ENCODE data around the gene ZNF839. TPM values are rescaled to one million over a fixed set of nuclear protein-coding genes. Genes with fewer than 3 reads are reported as not detected.
A peak's percentile ranks its signal among the peaks of the same experiment; 100 is the strongest.

Gene ZNF839
- total RNA-seq, 1 donor from 2014 or later: 8.2 TPM

DNA sequence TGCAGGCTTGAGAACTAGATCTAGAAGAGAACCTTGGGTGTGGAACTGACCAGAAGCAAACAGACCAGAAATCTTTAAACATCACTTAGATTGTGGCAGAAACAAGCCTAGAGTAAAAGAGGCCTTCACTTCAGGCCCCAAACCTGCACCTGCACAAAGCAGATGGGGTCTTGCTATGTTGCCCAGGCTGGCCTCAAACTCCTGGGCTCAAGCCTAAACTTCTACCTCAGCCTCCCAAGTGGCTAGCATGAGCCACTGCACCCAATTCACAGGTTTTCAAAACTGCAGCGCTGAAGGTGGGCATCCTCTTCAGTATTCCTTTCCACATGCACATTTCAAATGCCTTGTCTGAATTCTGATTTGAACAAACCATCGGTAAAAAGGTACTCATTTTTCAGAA is 34.4 kb upstream of the ZNF839 start:
- peaks cover 8% of the 10 kb centered on the region for H3K4me1 Mint-ChIP-seq (ENCODE audit: low read depth)
- H3K27ac Mint-ChIP-seq (ENCODE audit: unreplicated experiment): no peak overlapping the region
- no peaks in the 10 kb centered on the region for H3K9me3 Mint-ChIP-seq (ENCODE audit: low read depth)
- no peak overlapping the region for H3K4me3 Mint-ChIP-seq (ENCODE audit: unreplicated experiment)
- DNase-seq (ENCODE audit: low spot score): no peak
- no peaks in the 10 kb centered on the region for H3K36me3 Mint-ChIP-seq (ENCODE audit: low read depth)
- TF ChIP-seq, protein P1, sequence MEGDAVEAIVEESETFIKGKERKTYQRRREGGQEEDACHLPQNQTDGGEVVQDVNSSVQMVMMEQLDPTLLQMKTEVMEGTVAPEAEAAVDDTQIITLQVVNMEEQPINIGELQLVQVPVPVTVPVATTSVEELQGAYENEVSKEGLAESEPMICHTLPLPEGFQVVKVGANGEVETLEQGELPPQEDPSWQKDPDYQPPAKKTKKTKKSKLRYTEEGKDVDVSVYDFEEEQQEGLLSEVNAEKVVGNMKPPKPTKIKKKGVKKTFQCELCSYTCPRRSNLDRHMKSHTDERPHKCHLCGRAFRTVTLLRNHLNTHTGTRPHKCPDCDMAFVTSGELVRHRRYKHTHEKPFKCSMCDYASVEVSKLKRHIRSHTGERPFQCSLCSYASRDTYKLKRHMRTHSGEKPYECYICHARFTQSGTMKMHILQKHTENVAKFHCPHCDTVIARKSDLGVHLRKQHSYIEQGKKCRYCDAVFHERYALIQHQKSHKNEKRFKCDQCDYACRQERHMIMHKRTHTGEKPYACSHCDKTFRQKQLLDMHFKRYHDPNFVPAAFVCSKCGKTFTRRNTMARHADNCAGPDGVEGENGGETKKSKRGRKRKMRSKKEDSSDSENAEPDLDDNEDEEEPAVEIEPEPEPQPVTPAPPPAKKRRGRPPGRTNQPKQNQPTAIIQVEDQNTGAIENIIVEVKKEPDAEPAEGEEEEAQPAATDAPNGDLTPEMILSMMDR (IDR thresholded peaks at IDR 0.05): no peak
- H3K27me3 Mint-ChIP-seq (ENCODE audit: low read depth): no peaks in the 10 kb centered on the region

DNA sequence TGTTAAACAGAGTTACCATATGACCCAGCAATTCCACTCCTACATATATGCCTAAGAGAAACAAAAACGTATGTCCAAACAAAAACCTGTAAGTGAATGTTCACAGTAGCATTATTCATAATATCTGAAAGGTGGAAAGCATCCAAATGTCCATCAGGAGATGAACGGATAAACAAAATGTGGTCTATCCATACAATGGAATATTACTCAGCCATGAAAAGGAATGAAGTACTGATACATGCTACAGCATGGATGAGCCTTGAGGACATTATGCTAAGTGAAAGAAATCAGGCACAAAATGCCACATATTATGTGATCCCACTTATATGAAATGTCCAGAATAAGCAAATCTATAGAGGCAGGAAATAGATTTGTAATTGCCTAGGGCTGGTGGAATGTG is 31.4 kb upstream of the ZNF839 start:
- Mint-ChIP-seq H3K9me3 (ENCODE audit: low read depth) (no peaks in the 10 kb centered on the region), H3K36me3 (ENCODE audit: low read depth) (no peaks in the 10 kb centered on the region), H3K27ac (ENCODE audit: unreplicated experiment) (no peak overlapping the region), H3K4me3 (ENCODE audit: unreplicated experiment) (no peak overlapping the region), H3K4me1 (ENCODE audit: low read depth) (no peaks in the 10 kb centered on the region), H3K27me3 (ENCODE audit: low read depth) (no peaks in the 10 kb centered on the region)
- TF ChIP-seq, protein P1 (IDR thresholded peaks at IDR 0.05): no peak
- DNase-seq (ENCODE audit: low spot score): no peak

DNA sequence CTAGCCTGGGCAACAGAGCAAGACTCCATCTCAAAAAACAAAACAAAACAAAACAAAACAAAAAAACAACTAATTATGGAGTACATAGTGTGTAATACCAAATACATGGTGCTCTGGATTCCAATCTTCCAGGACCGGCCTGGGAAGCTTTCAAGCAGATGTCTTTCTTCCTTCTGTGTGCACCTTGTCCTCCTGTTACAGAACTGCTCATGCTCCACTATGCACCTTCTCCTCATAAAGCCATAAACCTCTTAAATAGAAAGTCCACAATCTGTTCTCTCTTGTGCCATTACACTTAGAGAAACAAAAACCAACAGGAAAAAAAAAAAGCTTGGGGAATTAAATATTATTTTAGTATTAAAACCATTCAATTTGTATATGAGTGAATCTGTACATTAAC is 27.1 kb upstream of the ZNF839 start:
- no peaks in the 10 kb centered on the region for H3K27me3 Mint-ChIP-seq (ENCODE audit: low read depth)

DNA sequence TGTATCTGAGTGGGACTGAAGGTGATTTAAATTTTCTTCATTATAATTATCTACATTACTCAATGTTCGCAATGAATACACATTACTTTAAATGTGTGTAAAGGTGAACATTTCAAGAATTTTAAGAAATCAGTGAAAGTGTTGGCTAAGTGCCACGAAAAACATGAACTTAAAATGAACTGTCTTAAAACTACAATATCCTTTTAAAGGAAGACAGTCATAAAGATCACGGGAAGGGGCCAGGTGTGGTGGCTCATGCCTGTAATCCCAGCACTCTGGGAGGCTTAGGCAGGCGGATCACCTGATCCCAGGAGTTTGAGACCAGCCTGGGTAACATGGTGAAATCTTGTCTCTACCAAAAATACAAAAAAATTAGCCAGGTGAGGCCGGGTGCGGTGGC is 25.8 kb upstream of the ZNF839 start:
- no peaks in the 10 kb centered on the region for H3K36me3 Mint-ChIP-seq (ENCODE audit: low read depth)
- H3K4me3 Mint-ChIP-seq (ENCODE audit: unreplicated experiment): no peak overlapping the region
- no peaks in the 10 kb centered on the region for H3K27me3 Mint-ChIP-seq (ENCODE audit: low read depth)
- TF ChIP-seq, protein P1 (IDR thresholded peaks at IDR 0.05): no peak
- DNase-seq (ENCODE audit: low spot score): no peak
- no peak overlapping the region for H3K27ac Mint-ChIP-seq (ENCODE audit: unreplicated experiment)
- no peaks in the 10 kb centered on the region for H3K9me3 Mint-ChIP-seq (ENCODE audit: low read depth)
- no peaks in the 10 kb centered on the region for H3K4me1 Mint-ChIP-seq (ENCODE audit: low read depth)

More for the DNA sequence above, 27.1 kb upstream of the ZNF839 start:
- no peaks in the 10 kb centered on the region for H3K4me1 Mint-ChIP-seq (ENCODE audit: low read depth)
- H3K36me3 Mint-ChIP-seq (ENCODE audit: low read depth): no peaks in the 10 kb centered on the region
- DNase-seq (ENCODE audit: low spot score): no peak
- H3K9me3 Mint-ChIP-seq (ENCODE audit: low read depth): no peaks in the 10 kb centered on the region
- H3K27ac Mint-ChIP-seq (ENCODE audit: unreplicated experiment): no peak overlapping the region
- TF ChIP-seq, protein P1 (IDR thresholded peaks at IDR 0.05): no peak
- no peak overlapping the region for H3K4me3 Mint-ChIP-seq (ENCODE audit: unreplicated experiment)

DNA sequence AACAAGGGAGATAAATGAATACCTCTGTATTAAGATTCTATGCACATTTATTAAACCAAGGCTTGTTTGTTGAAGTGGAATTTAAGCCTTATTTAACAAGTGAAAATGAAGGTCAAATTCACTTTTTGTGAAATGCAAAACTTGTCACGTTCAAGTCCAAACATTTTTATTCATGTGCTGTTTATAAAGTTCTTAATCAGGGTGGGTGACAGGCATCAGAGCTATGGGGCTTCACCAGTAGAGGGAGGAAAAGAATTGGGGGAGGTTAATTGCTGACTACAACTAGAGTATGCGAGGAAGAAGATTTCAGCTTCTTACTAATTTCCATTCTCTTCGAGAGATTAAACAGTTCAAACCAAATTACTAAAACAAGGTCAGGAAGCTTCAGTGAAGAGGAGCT is 24.3 kb upstream of the ZNF839 start:
- DNase-seq (ENCODE audit: low spot score): no peak
- no peak overlapping the region for H3K27ac Mint-ChIP-seq (ENCODE audit: unreplicated experiment)
- no peaks in the 10 kb centered on the region for H3K9me3 Mint-ChIP-seq (ENCODE audit: low read depth)
- H3K4me3 Mint-ChIP-seq (ENCODE audit: unreplicated experiment): no peak overlapping the region
- TF ChIP-seq, protein P1 (IDR thresholded peaks at IDR 0.05): peak; percentile 31
- H3K27me3 Mint-ChIP-seq (ENCODE audit: low read depth): no peaks in the 10 kb centered on the region
- no peaks in the 10 kb centered on the region for H3K4me1 Mint-ChIP-seq (ENCODE audit: low read depth)
- no peaks in the 10 kb centered on the region for H3K36me3 Mint-ChIP-seq (ENCODE audit: low read depth)
